Stimulated activated naive CD4-positive, alpha-beta T cell (primary cell): ENCODE results near the gene MID1.

ENCODE experiments used
- DNase-seq, 6 experiments: peaks; one replicate each; lab custom pipeline; 2025; lab: John Stamatoyannopoulos, UW

MID1 gene

DNA sequence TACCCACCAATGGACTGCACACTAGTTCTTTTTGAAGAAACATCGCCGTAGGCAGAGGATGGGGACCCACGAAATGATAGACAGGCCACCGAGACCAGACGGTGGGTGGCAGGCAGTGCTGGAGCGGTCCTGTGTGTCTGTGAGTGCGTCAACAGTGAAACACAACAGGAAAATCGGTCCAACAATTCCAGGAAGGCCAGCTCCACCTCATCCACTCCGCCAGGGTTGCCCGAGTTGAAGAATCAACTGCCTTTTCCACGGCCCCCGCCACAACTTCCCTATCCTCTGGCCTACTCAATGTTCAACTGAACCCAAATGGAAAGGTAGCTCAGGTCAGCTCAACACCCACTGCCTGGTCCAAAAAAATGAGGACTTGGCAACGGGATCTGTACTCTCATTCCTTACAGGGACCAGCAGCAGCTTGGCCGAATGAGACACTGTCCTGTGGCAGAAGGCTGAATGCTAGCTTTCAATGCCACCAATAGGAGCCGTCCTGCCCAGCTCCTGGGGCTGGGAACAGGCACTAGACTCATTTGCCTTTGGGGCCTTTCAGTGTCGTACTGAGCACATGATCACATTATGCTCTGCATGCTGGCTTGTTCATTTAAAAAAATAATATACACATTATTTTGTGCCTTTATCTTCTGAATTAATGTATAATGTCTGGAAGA lies 43.5 kb downstream of the MID1 start:
- no peak for DNase-seq

DNA sequence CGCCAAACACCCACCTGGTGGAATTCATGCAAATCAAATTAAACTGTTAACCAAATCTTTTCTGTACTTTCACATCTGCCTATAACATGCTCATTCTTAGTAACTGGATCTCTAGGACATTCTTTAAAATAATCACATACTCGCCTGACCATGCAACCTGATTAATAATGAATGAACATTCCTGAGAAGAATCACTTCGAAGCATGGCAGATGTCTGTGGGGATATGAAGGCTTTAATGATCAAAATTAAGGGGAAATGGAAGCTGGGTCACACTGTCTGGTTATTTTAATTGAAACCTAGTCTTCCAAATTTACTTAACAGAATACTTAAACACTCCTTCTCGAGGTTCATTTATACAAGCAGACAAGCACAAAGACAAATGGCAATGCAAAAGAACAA lies 44.2 kb downstream of the MID1 start:
- DNase-seq, result no peak

DNA sequence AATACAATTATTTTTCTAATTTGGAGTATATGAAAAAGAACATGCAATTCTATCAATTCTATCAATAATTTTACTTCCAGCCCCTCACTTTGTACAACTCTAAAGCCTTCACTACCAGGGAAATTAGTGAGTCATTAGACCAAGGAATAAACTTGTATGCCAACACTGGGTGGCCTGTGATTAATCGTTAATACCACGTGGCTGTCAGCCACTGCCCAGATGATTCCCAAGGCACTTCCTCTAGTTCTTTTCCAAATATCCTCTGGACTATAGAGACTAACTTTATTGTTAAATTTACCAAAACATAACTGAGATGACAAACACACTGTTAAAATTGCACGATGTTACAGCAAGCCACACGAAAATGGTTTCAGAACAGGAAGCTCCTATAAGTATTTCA lies 45.7 kb downstream of the MID1 start:
- DNase-seq, result no peak

- no peak for DNase-seq
Measured at GRCh38 chrX:10571260-10571659, 49.1 kb downstream of the MID1 start.

DNA sequence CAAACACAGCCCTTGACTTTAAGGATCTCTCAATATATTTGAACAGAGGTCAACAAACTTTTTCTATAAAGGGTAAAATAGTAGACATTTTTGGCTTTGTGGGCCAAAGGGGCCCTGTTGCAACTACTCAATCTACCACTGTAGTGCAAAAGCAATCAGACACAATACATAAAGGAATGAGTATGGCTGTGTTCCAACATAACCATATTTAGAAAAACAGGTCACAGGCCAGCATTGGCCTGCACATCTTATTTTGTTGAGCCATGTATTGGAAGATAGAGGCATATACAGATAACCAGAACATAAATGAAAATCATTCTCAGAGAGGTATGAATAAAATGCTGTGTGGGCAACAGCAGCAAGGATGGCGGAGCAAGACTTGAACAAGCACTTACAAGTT lies 49.8 kb downstream of the MID1 start:
- no peak for DNase-seq

GRCh38 chrX:10569946-10570345 lies 50.4 kb downstream of the MID1 start:
- DNase-seq, result no peak

DNA sequence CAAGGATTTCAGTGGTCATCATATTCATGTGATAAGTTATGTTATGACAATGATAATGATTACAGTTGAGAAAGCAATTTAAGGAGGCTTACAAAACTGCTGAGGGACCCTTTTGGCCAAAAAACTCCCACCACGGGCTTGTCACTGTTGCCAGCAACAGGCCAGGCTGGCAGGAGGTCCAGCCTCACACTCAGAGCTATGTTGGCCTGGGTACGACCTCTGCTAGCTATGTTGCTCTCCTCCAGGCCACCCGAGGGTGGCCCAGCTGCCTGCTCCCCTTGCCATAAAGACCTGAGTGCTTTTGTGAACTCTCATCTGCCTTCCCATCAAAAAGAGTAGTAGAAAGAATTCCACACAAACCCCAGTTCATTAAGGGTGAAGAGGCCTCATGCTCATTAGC lies 52.0 kb downstream of the MID1 start:
- DNase-seq, result no peak

DNA sequence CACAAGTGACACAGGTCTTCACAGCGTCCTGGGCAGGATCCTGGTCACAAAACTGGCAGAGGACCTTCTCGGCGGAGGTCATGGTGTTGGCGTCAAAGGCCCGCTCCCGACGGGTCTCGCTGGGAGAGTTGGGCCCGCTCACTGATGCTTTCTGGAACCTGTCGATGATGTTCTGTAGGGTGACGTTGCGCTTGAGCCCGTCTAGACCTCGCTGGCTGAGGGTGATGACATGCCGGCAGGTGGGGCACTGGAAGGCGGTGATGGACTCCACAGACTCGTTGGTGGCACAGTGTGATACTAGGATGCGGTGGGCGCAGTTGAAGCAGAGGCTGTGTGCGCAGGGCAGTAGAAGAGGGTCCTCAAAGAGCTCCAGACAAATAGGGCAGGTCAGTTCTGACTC lies 53.2 kb downstream of the MID1 start:
- DNase-seq, result no peak

- no peak for DNase-seq
Measured at GRCh38 chrX:10566716-10567097, 53.7 kb downstream of the MID1 start.

DNA sequence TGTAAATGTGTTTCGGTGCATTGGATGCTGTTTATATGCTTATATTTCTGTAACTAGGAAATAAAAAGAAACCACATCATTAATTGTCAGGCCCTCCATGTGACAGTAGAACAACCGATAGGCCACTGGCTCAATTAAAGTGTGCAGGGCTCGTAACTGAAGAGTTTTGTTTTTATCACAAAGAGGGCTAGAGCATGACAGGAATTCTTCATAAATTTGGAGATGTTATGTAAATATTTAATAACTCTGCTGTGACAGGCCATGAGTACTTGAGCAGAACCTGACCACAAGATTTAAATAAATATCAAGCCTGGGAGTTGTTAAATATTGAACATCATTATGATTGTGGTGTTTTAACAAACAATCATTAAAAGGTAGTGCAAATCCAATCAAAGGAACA lies 55.9 kb downstream of the MID1 start:
- no peak for DNase-seq

GRCh38 chrX:10557166-10557565 lies 63.2 kb downstream of the MID1 start:
- no peak for DNase-seq

- DNase-seq, result no peak
Measured at GRCh38 chrX:10556405-10556804, 64.0 kb downstream of the MID1 start.

DNA sequence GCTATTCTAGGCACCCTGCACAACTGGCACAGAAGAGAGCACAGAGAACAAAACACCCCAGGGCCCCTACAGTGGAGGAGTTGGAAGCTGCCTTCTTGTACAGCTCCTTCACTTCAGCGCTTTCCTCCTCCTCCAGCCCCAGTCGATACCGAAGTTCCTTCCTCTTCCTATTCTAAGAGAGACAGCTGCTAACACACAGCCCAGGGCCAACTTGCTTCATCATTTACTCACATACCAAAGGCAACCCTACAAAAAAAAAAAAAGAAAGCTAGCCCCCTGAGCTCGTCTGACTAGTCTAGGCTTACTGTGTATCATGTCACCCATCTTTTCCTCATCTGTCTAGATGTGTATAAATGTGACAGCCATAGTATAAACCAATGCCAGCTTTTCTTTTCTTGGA lies 64.5 kb downstream of the MID1 start:
- DNase-seq, result no peak

DNA sequence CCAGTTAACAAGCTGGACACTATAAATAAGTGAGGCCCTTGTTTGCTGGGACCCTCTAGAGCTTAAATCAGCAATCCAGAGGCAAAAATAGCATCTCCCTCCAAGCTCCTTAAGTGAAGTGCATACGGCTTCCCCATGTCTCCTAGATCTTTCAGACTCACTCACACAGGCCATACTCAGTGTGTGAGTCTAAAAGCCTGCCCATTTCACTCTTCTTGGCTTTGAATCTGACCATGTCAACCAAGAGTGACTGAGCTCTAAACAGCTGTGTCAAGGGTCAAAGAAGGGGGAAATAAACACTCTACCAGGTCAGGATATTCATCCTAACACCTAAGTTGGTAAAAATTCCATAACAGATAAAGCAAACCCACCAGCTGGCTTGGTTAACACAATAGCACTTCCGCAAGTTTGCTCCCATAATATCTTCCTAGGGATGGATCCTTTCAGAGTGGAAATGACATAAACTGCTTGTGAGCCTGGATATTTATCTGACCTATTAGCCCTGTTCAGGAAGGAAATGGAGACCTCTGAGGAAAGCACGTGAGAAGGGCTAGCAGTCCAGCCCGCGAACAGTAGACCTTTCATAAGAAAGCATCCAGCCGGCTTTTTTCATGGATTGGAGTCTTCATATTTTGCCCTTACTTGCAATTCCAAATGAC lies 65.6 kb downstream of the MID1 start:
- no peak for DNase-seq

GRCh38 chrX:10549280-10549679 lies 71.1 kb downstream of the MID1 start:
- DNase-seq, result no peak

DNA sequence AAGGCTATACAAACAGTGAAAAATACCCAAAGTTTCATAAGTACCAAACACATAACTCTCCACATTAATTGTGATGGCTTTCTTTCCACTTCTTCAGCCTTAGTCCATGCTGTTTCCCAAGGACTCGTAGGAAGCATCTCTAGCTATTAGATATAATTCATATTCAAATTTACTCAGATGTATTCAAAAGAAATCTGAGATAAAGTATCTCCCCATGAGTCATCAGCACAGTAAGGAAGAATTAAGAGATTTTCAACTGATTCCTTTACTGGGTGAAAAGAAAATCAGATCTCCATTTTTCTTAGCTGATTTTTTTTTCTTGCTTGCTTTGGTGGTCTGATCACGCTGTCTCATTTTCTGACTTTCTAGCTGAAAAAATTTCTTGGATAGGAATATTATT lies 71.7 kb downstream of the MID1 start:
- DNase-seq, result no peak

DNA sequence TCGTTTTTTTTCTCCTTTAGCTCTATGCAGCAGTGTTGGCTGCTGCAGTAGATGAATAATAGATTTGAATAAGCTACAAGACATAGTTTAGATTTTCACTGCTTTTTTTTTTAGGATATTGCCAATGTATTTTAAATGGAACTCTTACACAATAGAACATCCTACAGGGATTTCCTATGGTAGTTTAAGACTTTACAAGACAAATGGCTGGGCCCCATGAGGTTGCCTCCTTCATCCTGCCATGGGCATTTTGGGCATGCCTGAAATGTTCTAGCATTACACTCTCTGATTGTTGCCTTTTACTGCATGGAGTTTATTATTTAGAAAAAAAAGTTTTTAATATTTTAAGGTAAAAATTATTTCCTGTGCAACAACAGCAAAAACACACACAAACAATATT lies 74.5 kb downstream of the MID1 start:
- no peak for DNase-seq

- DNase-seq, result no peak
Measured at GRCh38 chrX:10542586-10542985, 77.8 kb downstream of the MID1 start.

DNA sequence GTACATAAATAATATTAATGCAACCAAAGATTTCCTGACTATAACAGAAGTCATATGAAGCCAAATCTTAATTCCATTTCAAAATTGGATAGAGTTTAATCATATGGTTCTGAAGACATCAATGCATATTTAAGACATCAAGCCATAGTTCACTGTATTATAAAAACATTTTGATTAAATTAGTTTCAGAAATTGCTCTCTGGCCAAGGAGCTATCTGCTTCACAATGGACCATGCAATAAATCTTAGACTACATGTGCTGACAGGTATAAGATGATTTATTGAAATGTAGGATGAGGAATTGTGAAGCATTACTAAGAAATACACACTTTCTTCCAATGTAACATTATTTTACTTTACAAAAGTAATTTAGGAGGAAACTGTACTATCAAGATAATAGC lies 81.6 kb downstream of the MID1 start:
- no peak for DNase-seq

DNA sequence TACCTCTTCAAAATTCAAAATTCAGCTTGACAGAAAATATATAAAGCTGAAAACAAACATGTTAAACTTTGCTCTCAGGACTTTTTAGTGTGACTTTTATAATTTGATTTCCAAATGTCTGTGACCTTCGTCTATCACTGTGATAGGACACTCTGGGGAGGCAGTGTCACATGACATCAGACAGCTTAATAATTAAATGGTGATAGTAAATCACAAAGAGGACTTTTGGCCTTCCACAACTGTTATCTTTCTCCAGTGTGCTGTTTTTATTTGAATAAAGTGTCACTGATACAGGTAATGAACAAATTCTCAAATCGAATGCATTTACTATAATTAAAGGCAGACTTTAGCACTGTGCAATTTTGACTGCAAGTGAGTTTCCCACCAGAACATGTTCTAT lies 83.1 kb downstream of the MID1 start:
- DNase-seq, result no peak

- no peak for DNase-seq
Measured at GRCh38 chrX:10536744-10537143, 83.6 kb downstream of the MID1 start.

- DNase-seq, result no peak
Measured at GRCh38 chrX:10534611-10535010, 85.8 kb downstream of the MID1 start.

- no peak for DNase-seq
Measured at GRCh38 chrX:10533696-10534365, 86.6 kb downstream of the MID1 start.

DNA sequence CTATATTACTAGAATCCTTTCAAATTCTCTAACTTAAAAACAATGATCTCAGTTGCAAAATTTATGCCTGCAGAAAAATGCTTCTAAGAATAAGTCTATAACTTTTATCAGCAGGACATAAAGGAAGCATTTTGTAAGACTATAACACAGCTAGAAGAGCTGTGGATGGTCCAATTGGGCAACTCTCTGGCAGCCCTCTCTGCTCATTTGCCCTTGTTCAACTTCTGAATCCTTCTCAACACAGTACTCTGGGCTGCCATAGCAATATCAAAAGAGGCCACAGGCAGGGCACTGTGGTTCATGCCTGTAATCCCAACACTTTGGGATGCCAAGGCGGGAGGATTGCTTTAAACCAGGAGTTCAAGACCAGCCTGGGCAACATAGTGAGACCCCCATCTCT lies 88.5 kb downstream of the MID1 start:
- DNase-seq, result no peak
